Breast epithelium (tissue), 4 donors: ENCODE data around the gene USP2. TPM values are rescaled to one million over a fixed set of nuclear protein-coding genes. Genes with fewer than 3 reads are reported as not detected.
"Not testable (repeated sequence)": the region's sequence is repeated elsewhere in the genome, so short reads cannot be mapped to it uniquely, and the experiment has no call there.

Source experiments
- DNase-seq, 2 donors: peaks; one replicate each; pipeline ENCODE4 v3.0.0-alpha.2; 2019; ENCODE audit warnings: low spot score in 2 of 2
- H3K27ac ChIP-seq, 2 donors: fragments of 200-600 bp; sonication (generic) in 1 of 2; one replicate each; pipeline ENCODE4 v1.5.1; 2016 to 2019; ENCODE audit warnings: mild to moderate bottlenecking in 1 of 2
- H3K27me3 ChIP-seq, 2 donors: fragments of 200-600 bp; sonication (generic) in 1 of 2; one replicate each; pipeline versions ENCODE4 v1.5.1 to v1.6.0; 2017 to 2019; ENCODE audit warnings: control low read depth in 1 of 2, mild to moderate bottlenecking in 1 of 2
- H3K36me3 ChIP-seq: fragments of 200-600 bp; one replicate; pipeline ENCODE4 v1.5.1; 2019
- H3K4me1 ChIP-seq, 2 donors: fragments of 200-600 bp; sonication (generic); one replicate each; pipeline ENCODE4 v1.5.1; 2016 to 2019; ENCODE audit warnings: control low read depth in 1 of 2
- H3K4me3 ChIP-seq, 3 donors: fragments of 200-600 bp; sonication (generic); 1 replicate in 2 of 3; 2 replicates in 1 of 3; pipeline ENCODE4 v1.5.1; 2016 to 2019; ENCODE audit warnings: mild to moderate bottlenecking in 3 of 3, moderate library complexity in 2 of 3
- H3K9me3 ChIP-seq, 2 donors: fragments of 200-600 bp; sonication (generic) in 1 of 2; one replicate each; pipeline ENCODE4 v1.5.1; 2016 to 2019; ENCODE audit warnings: control low read depth in 1 of 2
- CTCF ChIP-seq, 3 donors: fragments of 450-650 bp; IDR thresholded peaks; one replicate each; pipeline ENCODE4 v1.5.1; 2016 to 2017; ENCODE audit warnings: antibody characterized with exemption in 3 of 3, mild to moderate bottlenecking in 3 of 3, moderate library complexity in 3 of 3
- POLR2A ChIP-seq: fragments of 450-650 bp; IDR thresholded peaks from one replicate; pipeline ENCODE4 v1.6.1; 2016; ENCODE audit warnings: antibody characterized with exemption, mild to moderate bottlenecking, moderate library complexity
- POLR2AphosphoS5 ChIP-seq, 3 donors: sonication (generic); formaldehyde crosslinking; IDR thresholded peaks; one replicate each; pipeline ENCODE4 v1.6.1; 2017; ENCODE audit warnings: antibody characterized with exemption in 3 of 3
- intact Hi-C: fragments of 100-400 bp; cut with DNase I; formaldehyde crosslinking; loops from one replicate; pipeline ENCODE4 v1.15.1; 2023; ENCODE audit warnings: low total_unique reads
- total RNA-seq, 3 donors: library from RNA; depleted of rRNA; stranded (reverse); fragments of >200 nt; gene quantifications; one replicate each; pipeline ENCODE4 v1.1.0, GENCODE V29; 2016

Gene USP2
- total RNA-seq, 3 donors from 2014 or later: 0.48 to 3.8 (median 2.0) TPM

- DNase-seq: no peak
- no peaks in the 10 kb centered on the region for H3K36me3 ChIP-seq
- intact Hi-C loops: no loop called here
- no peaks in the 10 kb centered on the region for H3K4me1 ChIP-seq
- no peak overlapping the region for H3K27ac ChIP-seq
- no peak overlapping the region for H3K4me3 ChIP-seq
- H3K9me3 ChIP-seq: no peaks in the 10 kb centered on the region
- H3K27me3 ChIP-seq: no peaks in the 10 kb centered on the region
- no peak for TF ChIP-seq CTCF (IDR thresholded peaks at IDR 0.05)
- no peak for TF ChIP-seq POLR2A
- TF ChIP-seq POLR2AphosphoS5 (IDR thresholded peaks at IDR 0.05): no peak
Measured at GRCh38 chr11:119412072-119412471, 30.6 kb upstream of the USP2 start.

GRCh38 chr11:119410501-119410900, 29.0 kb upstream of the USP2 start:
- Histone ChIP-seq H3K36me3 (no peaks in the 10 kb centered on the region), H3K27ac (no peak overlapping the region), H3K4me1 (no peaks in the 10 kb centered on the region), H3K4me3 (no peak overlapping the region), H3K9me3 (no peaks in the 10 kb centered on the region), H3K27me3 (no peaks in the 10 kb centered on the region)
- intact Hi-C loops: no loop called here
- no peak for DNase-seq
- TF ChIP-seq POLR2AphosphoS5 (IDR thresholded peaks at IDR 0.05) (no peak), CTCF (IDR thresholded peaks at IDR 0.05) (no peak), POLR2A (no peak)

GRCh38 chr11:119409731-119410130, 28.2 kb upstream of the USP2 start:
- no peak for TF ChIP-seq POLR2AphosphoS5 (IDR thresholded peaks at IDR 0.05)
- no peak for TF ChIP-seq POLR2A
- no peak for TF ChIP-seq CTCF (IDR thresholded peaks at IDR 0.05)
- Histone ChIP-seq H3K4me1 (no peaks in the 10 kb centered on the region), H3K27ac (no peak overlapping the region), H3K27me3 (no peaks in the 10 kb centered on the region), H3K4me3 (no peak overlapping the region), H3K9me3 (no peaks in the 10 kb centered on the region), H3K36me3 (no peaks in the 10 kb centered on the region)
- DNase-seq: no peak
- intact Hi-C loops: loop anchor here (10.0 kb wide), 1 partner anchor 1195 kb away; no protein-coding TSS in a partner anchor

GRCh38 chr11:119406005-119406404, 24.5 kb upstream of the USP2 start:
- DNase-seq: no peak
- H3K4me1 ChIP-seq: no peaks in the 10 kb centered on the region
- no peak overlapping the region for H3K27ac ChIP-seq
- no peak overlapping the region for H3K4me3 ChIP-seq
- intact Hi-C loops: loop anchor here (10.0 kb wide), 1 partner anchor 1191 kb away; no protein-coding TSS in a partner anchor
- TF ChIP-seq POLR2AphosphoS5 (IDR thresholded peaks at IDR 0.05) (no peak), POLR2A (no peak), CTCF (IDR thresholded peaks at IDR 0.05) (no peak)
- H3K9me3 ChIP-seq: peaks cover 0 to 11% of the 10 kb centered on the region in 2 donors
- H3K36me3 ChIP-seq: no peaks in the 10 kb centered on the region
- H3K27me3 ChIP-seq: no peaks in the 10 kb centered on the region

- not testable (repeated sequence) for H3K27ac ChIP-seq, H3K4me1 ChIP-seq, H3K36me3 ChIP-seq, H3K4me3 ChIP-seq, DNase-seq, H3K27me3 ChIP-seq
- H3K9me3 ChIP-seq: peaks cover 0 to 16% of the 10 kb centered on the region in 2 donors
- intact Hi-C loops: loop anchor here (10.0 kb wide), 1 partner anchor 1191 kb away; no protein-coding TSS in a partner anchor
Measured at GRCh38 chr11:119405448-119405847, 24.0 kb upstream of the USP2 start.

GRCh38 chr11:119404872-119405271, 23.4 kb upstream of the USP2 start:
- peaks cover 0 to 17% of the 10 kb centered on the region in 2 donors for H3K9me3 ChIP-seq
- H3K27ac ChIP-seq: no peak overlapping the region
- no peak overlapping the region for H3K4me3 ChIP-seq
- no peaks in the 10 kb centered on the region for H3K36me3 ChIP-seq
- intact Hi-C loops: loop anchor here (10.0 kb wide), 1 partner anchor 1190 kb away; no protein-coding TSS in a partner anchor
- H3K27me3 ChIP-seq: no peaks in the 10 kb centered on the region
- no peak for DNase-seq
- no peaks in the 10 kb centered on the region for H3K4me1 ChIP-seq
- TF ChIP-seq POLR2AphosphoS5 (IDR thresholded peaks at IDR 0.05) (no peak), POLR2A (no peak), CTCF (IDR thresholded peaks at IDR 0.05) (no peak)
